Caco-2 (cell line): ENCODE data around the gene BMPR1B. TPM values are rescaled to one million over a fixed set of nuclear protein-coding genes. Genes with fewer than 3 reads are reported as not detected.

ENCODE experiments used
- BruUV-seq: library from RNA; stranded (reverse); fragments of 400-500 nt; replicated peaks from 2 replicates; lab custom pipeline; 2021; lab: Mats Ljungman, UMichigan
- CTCF ChIA-PET: fragments of 300-600 bp; sonication (Branson Sonifier 250); formaldehyde crosslinking; loops from one replicate; lab custom pipeline; 2022; ENCODE audit warnings: antibody characterized with exemption; lab: Charles Lee
- POLR2A ChIA-PET: fragments of 300-600 bp; sonication (Branson Sonifier 250); formaldehyde crosslinking; loops from one replicate; lab custom pipeline; 2022; ENCODE audit warnings: antibody characterized with exemption; lab: Charles Lee
- DNase-seq, 2 experiments: peaks; one replicate each; pipeline versions ENCODE4 v3.0.0 to v3.0.0-alpha.2; 2020 to 2022
- H3K27me3 ChIP-seq: replicated peaks from 2 replicates; pipeline ENCODE4 v1.6.0; 2011; ENCODE audit warnings: low read length; ENCODE audit not compliant: control insufficient read depth, insufficient read depth
- H3K36me3 ChIP-seq: 2 replicates; pipeline ENCODE4 v1.5.1; 2011; ENCODE audit warnings: low read length; ENCODE audit not compliant: control insufficient read depth, insufficient read depth
- H3K4me1 ChIP-seq: fragments of 250-450 bp; sonication (Bioruptor Pico); 2 replicates; pipeline ENCODE4 v1.5.1; 2020; ENCODE audit warnings: mild to moderate bottlenecking
- H3K4me3 ChIP-seq: 2 replicates; pipeline ENCODE4 v1.5.1; 2011; ENCODE audit warnings: low read depth, mild to moderate bottlenecking, control low read depth, low read length
- H3K9me3 ChIP-seq: fragments of 250-450 bp; sonication (Bioruptor Pico); 2 replicates; pipeline ENCODE4 v1.5.1; 2020; ENCODE audit warnings: mild to moderate bottlenecking, moderate library complexity
- H3K27ac Mint-ChIP-seq: one replicate; pipeline ENCODE4 v1.8.0; 2022; ENCODE audit warnings: mixed read lengths; ENCODE audit not compliant: unreplicated experiment
- H3K27me3 Mint-ChIP-seq: one replicate; pipeline ENCODE4 v1.8.0; 2022; ENCODE audit warnings: mixed read lengths; ENCODE audit not compliant: insufficient read depth, unreplicated experiment
- H3K36me3 Mint-ChIP-seq: one replicate; pipeline ENCODE4 v1.8.0; 2022; ENCODE audit warnings: mild to moderate bottlenecking, mixed read lengths; ENCODE audit not compliant: insufficient read depth, unreplicated experiment
- H3K4me1 Mint-ChIP-seq: one replicate; pipeline ENCODE4 v1.8.0; 2022; ENCODE audit warnings: low read depth, mixed read lengths; ENCODE audit not compliant: unreplicated experiment
- H3K4me3 Mint-ChIP-seq: one replicate; pipeline ENCODE4 v1.8.0; 2022; ENCODE audit warnings: mild to moderate bottlenecking, moderate library complexity, mixed read lengths; ENCODE audit not compliant: unreplicated experiment
- H3K9me3 Mint-ChIP-seq: one replicate; pipeline ENCODE4 v1.8.0; 2022; ENCODE audit warnings: mixed read lengths; ENCODE audit not compliant: unreplicated experiment
- intact Hi-C: fragments of 100-400 bp; cut with micrococcal nuclease; formaldehyde crosslinking; loops from one replicate; pipeline ENCODE4 v1.10.0; 2022; ENCODE audit not compliant: unreplicated experiment
- total RNA-seq: library from RNA; stranded (reverse); gene quantifications from 2 replicates; pipeline ENCODE4 v1.2.3, GENCODE V29; 2022
- TF ChIP-seq, protein P1 (sequence below), 2 experiments: fragments of 200-600 bp in 1 of 2; IDR thresholded peaks; 1 replicate in 1 of 2; 2 replicates in 1 of 2; pipeline versions ENCODE4 v1.5.1 to v1.8.0; 2011 to 2022; ENCODE audit warnings: antibody characterized with exemption in 1 of 2, control low read depth in 1 of 2, inconsistent platforms in 1 of 2, low read depth in 1 of 2, low read length in 1 of 2, mild to moderate bottlenecking in 1 of 2, moderate library complexity in 1 of 2; ENCODE audit not compliant: insufficient read depth in 1 of 2, severe bottlenecking in 1 of 2, unreplicated experiment in 1 of 2

BMPR1B gene
- total RNA-seq, 1 experiment from 2014 or later: 8.7 TPM

DNA sequence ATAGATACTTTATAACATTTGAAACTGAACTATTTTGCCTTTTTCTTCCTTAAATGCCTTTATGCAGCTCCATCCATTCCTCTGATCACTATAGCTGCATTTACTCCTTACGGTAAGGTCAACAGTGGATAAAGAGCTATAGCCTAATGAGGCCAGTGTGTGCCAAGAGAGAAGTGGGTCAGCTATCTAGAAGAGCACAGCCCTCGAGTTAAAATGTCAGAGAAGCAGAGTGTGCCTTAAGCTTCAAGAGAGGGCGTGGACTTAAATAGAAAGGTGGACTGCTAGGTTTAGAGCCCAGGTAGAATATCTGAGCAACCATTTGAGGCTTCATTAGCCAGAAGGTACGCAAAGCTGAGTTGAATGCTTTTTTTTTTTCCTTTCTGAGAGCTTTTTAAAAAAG is 347.4 kb downstream of the BMPR1B start:
- DNase-seq: no peak
- Mint-ChIP-seq H3K36me3 (peaks cover 4% of the 10 kb centered on the region), H3K27ac (no peak overlapping the region), H3K4me3 (no peak overlapping the region), H3K27me3 (no peaks in the 10 kb centered on the region), H3K9me3 (no peaks in the 10 kb centered on the region), H3K4me1 (peaks cover 8% of the 10 kb centered on the region)
- no peaks in the 10 kb centered on the region for H3K27me3 ChIP-seq
- TF ChIP-seq, protein P1, sequence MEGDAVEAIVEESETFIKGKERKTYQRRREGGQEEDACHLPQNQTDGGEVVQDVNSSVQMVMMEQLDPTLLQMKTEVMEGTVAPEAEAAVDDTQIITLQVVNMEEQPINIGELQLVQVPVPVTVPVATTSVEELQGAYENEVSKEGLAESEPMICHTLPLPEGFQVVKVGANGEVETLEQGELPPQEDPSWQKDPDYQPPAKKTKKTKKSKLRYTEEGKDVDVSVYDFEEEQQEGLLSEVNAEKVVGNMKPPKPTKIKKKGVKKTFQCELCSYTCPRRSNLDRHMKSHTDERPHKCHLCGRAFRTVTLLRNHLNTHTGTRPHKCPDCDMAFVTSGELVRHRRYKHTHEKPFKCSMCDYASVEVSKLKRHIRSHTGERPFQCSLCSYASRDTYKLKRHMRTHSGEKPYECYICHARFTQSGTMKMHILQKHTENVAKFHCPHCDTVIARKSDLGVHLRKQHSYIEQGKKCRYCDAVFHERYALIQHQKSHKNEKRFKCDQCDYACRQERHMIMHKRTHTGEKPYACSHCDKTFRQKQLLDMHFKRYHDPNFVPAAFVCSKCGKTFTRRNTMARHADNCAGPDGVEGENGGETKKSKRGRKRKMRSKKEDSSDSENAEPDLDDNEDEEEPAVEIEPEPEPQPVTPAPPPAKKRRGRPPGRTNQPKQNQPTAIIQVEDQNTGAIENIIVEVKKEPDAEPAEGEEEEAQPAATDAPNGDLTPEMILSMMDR (IDR thresholded peaks at IDR 0.05; ENCODE audit: insufficient read depth in 1 of 2, low read depth in 1 of 2, low read length in 1 of 2, severe bottlenecking in 1 of 2, unreplicated experiment in 1 of 2): no peak
- intact Hi-C loops: no loop called here
- H3K4me3 ChIP-seq: no peak overlapping the region
- POLR2A ChIA-PET: no interaction called here
- H3K36me3 ChIP-seq: no peaks in the 10 kb centered on the region
- H3K4me1 ChIP-seq: peaks cover 28% of the 10 kb centered on the region
- CTCF ChIA-PET: interaction anchor here (0.6 to 1.3 kb wide), 3 partner anchors 20 to 374 kb away, joined by 3 to 7 read pairs (median 4); no protein-coding TSS in a partner anchor
- no TSS peak for BruUV-seq
- H3K9me3 ChIP-seq: no peaks in the 10 kb centered on the region

DNA sequence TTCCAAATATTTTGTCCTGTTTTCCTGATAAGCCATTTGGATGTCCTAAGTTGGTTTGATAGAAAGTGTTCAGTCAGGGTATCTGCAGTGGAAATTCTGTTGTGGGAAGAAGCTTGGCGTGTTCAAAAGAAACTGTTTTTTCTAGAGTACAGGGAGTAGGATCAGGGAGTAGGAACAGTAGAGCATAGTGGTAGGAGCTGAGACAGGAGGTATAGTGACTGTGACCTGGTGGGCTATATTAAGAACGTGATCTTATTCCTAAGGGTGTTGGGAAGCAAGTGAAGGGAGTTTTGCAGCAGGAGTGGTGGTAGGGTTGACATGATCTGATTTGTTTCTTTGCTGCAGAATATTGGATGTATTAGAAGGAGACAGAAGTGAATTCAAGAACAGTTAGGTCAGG is 348.2 kb downstream of the BMPR1B start:
- H3K4me1 Mint-ChIP-seq: peaks cover 8% of the 10 kb centered on the region
- H3K36me3 Mint-ChIP-seq: peaks cover 4% of the 10 kb centered on the region
- CTCF ChIA-PET: interaction anchor here (0.6 to 1.3 kb wide), 2 partner anchors 19 to 240 kb away, joined by 3 to 4 read pairs; no protein-coding TSS in a partner anchor
- Histone ChIP-seq H3K36me3 (no peaks in the 10 kb centered on the region), H3K9me3 (no peaks in the 10 kb centered on the region), H3K27me3 (no peaks in the 10 kb centered on the region), H3K4me1 (peaks cover 28% of the 10 kb centered on the region), H3K4me3 (no peak overlapping the region)
- H3K27me3 Mint-ChIP-seq: no peaks in the 10 kb centered on the region
- POLR2A ChIA-PET: no interaction called here
- TF ChIP-seq, protein P1 (IDR thresholded peaks at IDR 0.05; ENCODE audit: insufficient read depth in 1 of 2, low read depth in 1 of 2, low read length in 1 of 2, severe bottlenecking in 1 of 2, unreplicated experiment in 1 of 2): no peak
- no peak overlapping the region for H3K27ac Mint-ChIP-seq
- no peaks in the 10 kb centered on the region for H3K9me3 Mint-ChIP-seq
- no peak for DNase-seq
- H3K4me3 Mint-ChIP-seq: no peak overlapping the region
- no TSS peak for BruUV-seq
- intact Hi-C loops: no loop called here

DNA sequence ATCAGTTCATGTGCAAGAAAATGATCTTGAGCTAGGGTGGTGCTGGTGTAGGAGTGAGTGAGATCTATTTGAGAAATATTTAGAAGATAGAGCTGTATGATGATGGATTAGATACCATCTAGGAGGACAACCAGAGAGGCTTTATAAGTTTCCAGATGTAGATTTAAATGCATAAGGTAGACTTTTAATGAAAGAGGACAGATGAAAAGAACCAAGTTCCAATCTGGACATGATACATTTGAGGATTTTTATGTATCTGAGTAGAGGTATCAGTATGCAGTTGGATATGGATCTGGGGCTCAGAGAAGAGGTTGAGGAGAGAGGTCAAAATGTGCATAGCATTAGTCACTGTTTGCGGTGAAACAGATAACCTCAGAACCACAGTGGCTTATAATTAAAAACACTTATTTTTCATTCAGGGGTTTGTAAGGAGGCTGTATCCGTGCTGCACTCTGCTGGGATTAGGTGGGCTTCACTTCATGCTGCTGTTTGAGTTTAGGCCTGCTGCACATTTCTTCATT is 348.7 kb downstream of the BMPR1B start:
- no peak overlapping the region for H3K4me3 Mint-ChIP-seq
- H3K27ac Mint-ChIP-seq: no peak overlapping the region
- TF ChIP-seq, protein P1 (IDR thresholded peaks at IDR 0.05; ENCODE audit: insufficient read depth in 1 of 2, low read depth in 1 of 2, low read length in 1 of 2, severe bottlenecking in 1 of 2, unreplicated experiment in 1 of 2): no peak
- peaks cover 8% of the 10 kb centered on the region for H3K4me1 Mint-ChIP-seq
- no TSS peak for BruUV-seq
- H3K36me3 ChIP-seq: no peaks in the 10 kb centered on the region
- H3K4me1 ChIP-seq: peaks cover 28% of the 10 kb centered on the region
- POLR2A ChIA-PET: no interaction called here
- DNase-seq: no peak
- H3K9me3 Mint-ChIP-seq: no peaks in the 10 kb centered on the region
- H3K27me3 Mint-ChIP-seq: no peaks in the 10 kb centered on the region
- no peaks in the 10 kb centered on the region for H3K27me3 ChIP-seq
- intact Hi-C loops: no loop called here
- peaks cover 4% of the 10 kb centered on the region for H3K36me3 Mint-ChIP-seq
- no peaks in the 10 kb centered on the region for H3K9me3 ChIP-seq
- H3K4me3 ChIP-seq: no peak overlapping the region
- CTCF ChIA-PET: no interaction called here
